Measurements from ENCODE around the gene PTPN13. TPM values are rescaled to one million over a fixed set of nuclear protein-coding genes. Genes with fewer than 3 reads are reported as not detected.

The PTPN13 gene
- total and polyA plus RNA-seq, 4 experiments from 2014 or later: 1.5 to 11.9 (median 7.7) TPM

GRCh38 chr4:86569103-86569870, 24.8 kb upstream of the PTPN13 start:
- H3K36me3 Mint-ChIP-seq: no peaks in the 10 kb centered on the region
- H3K27ac Mint-ChIP-seq: no peak overlapping the region
- Histone ChIP-seq H3K4me1 (ENCODE audit: insufficient read depth, low read length) (no peaks in the 10 kb centered on the region), H3K4me3 (ENCODE audit: low read length in 2 of 2) (no peak overlapping the region), H3K9me3 (ENCODE audit: control insufficient read depth in 1 of 2, low read length in 2 of 2) (no peaks in the 10 kb centered on the region), H3K27ac (ENCODE audit: low read depth, low read length) (no peak overlapping the region), H3K27me3 (ENCODE audit: insufficient read depth, low read length) (no peaks in the 10 kb centered on the region), H3K36me3 (ENCODE audit: insufficient read depth, low read length) (no peaks in the 10 kb centered on the region)
- POLR2A ChIA-PET (ENCODE audit: partially characterized antibody): interaction anchor here (1.5 kb wide), 1 partner anchor 15 kb away, joined by 4 read pairs; no protein-coding TSS in a partner anchor
- CTCF ChIA-PET (ENCODE audit: partially characterized antibody): no interaction called here
- no peak for DNase-seq
- H3K4me1 Mint-ChIP-seq: peaks cover 0 to 11% (median 8%) of the 10 kb centered on the region in 4 donors
- H3K9me3 Mint-ChIP-seq: no peaks in the 10 kb centered on the region
- no peaks in the 10 kb centered on the region for H3K27me3 Mint-ChIP-seq
- H3K4me3 Mint-ChIP-seq: peak overlapping the region in 4 of 8 donors; percentile 5 to 39 (median 24)
- intact Hi-C loops (cut with micrococcal nuclease): no loop called here

GRCh38 chr4:86579941-86580340, 14.2 kb upstream of the PTPN13 start:
- ChIA-PET POLR2A (ENCODE audit: partially characterized antibody) (no interaction called here), CTCF (ENCODE audit: partially characterized antibody) (no interaction called here)
- no peak overlapping the region for H3K27ac Mint-ChIP-seq
- H3K4me1 Mint-ChIP-seq: peaks cover 0 to 2% (median 0%) of the 10 kb centered on the region in 4 donors
- H3K4me1 ChIP-seq (ENCODE audit: insufficient read depth, low read length): no peaks in the 10 kb centered on the region
- no peaks in the 10 kb centered on the region for H3K27me3 Mint-ChIP-seq
- no peaks in the 10 kb centered on the region for H3K9me3 ChIP-seq (ENCODE audit: control insufficient read depth in 1 of 2, low read length in 2 of 2)
- intact Hi-C loops (cut with micrococcal nuclease): no loop called here
- no peak overlapping the region for H3K4me3 Mint-ChIP-seq
- H3K36me3 ChIP-seq (ENCODE audit: insufficient read depth, low read length): no peaks in the 10 kb centered on the region
- no peak overlapping the region for H3K4me3 ChIP-seq (ENCODE audit: low read length in 2 of 2)
- no peak overlapping the region for H3K27ac ChIP-seq (ENCODE audit: low read depth, low read length)
- H3K36me3 Mint-ChIP-seq: no peaks in the 10 kb centered on the region
- DNase-seq: no peak
- H3K27me3 ChIP-seq (ENCODE audit: insufficient read depth, low read length): no peaks in the 10 kb centered on the region
- H3K9me3 Mint-ChIP-seq: peaks cover 0 to under 1% (median 0%) of the 10 kb centered on the region in 8 donors

- ChIA-PET POLR2A (ENCODE audit: partially characterized antibody) (no interaction called here), CTCF (ENCODE audit: partially characterized antibody) (interaction anchor here (1.4 to 1.5 kb wide), 2 partner anchors 12 to 60 kb away, joined by 4 to 5 read pairs; partner anchors contain the start of gene PTPN13)
- no peak overlapping the region for H3K27ac ChIP-seq (ENCODE audit: low read depth, low read length)
- H3K36me3 ChIP-seq (ENCODE audit: insufficient read depth, low read length): no peaks in the 10 kb centered on the region
- H3K27ac Mint-ChIP-seq: peak overlapping the region in 2 of 7 donors; percentile 32 to 78
- no peaks in the 10 kb centered on the region for H3K9me3 Mint-ChIP-seq
- peak overlapping the region in 6 of 8 donors; percentile 13 to 50 (median 46) for H3K4me3 Mint-ChIP-seq
- no peak overlapping the region for H3K4me3 ChIP-seq (ENCODE audit: low read length in 2 of 2)
- H3K4me1 ChIP-seq (ENCODE audit: insufficient read depth, low read length): no peaks in the 10 kb centered on the region
- no peaks in the 10 kb centered on the region for H3K9me3 ChIP-seq (ENCODE audit: control insufficient read depth in 1 of 2, low read length in 2 of 2)
- no peaks in the 10 kb centered on the region for H3K36me3 Mint-ChIP-seq
- intact Hi-C loops (cut with micrococcal nuclease): no loop called here
- no peaks in the 10 kb centered on the region for H3K27me3 Mint-ChIP-seq
- no peak for DNase-seq
- H3K27me3 ChIP-seq (ENCODE audit: insufficient read depth, low read length): no peaks in the 10 kb centered on the region
- H3K4me1 Mint-ChIP-seq: peaks cover 0 to 4% (median 1%) of the 10 kb centered on the region in 4 donors
Observed at GRCh38 chr4:86582410-86582809, 11.7 kb upstream of the PTPN13 start.

- Mint-ChIP-seq H3K9me3 (no peaks in the 10 kb centered on the region), H3K27ac (peak overlapping the region in 1 of 7 donors; percentile 43), H3K4me3 (peak overlapping the region in 1 of 8 donors; percentile 12), H3K36me3 (no peaks in the 10 kb centered on the region), H3K4me1 (peaks cover 0 to 4% (median 1%) of the 10 kb centered on the region in 4 donors), H3K27me3 (no peaks in the 10 kb centered on the region)
- ChIA-PET POLR2A (ENCODE audit: partially characterized antibody) (no interaction called here), CTCF (ENCODE audit: partially characterized antibody) (no interaction called here)
- Histone ChIP-seq H3K27ac (ENCODE audit: low read depth, low read length) (no peak overlapping the region), H3K36me3 (ENCODE audit: insufficient read depth, low read length) (no peaks in the 10 kb centered on the region), H3K27me3 (ENCODE audit: insufficient read depth, low read length) (no peaks in the 10 kb centered on the region), H3K4me3 (ENCODE audit: low read length in 2 of 2) (no peak overlapping the region), H3K4me1 (ENCODE audit: insufficient read depth, low read length) (no peaks in the 10 kb centered on the region), H3K9me3 (ENCODE audit: control insufficient read depth in 1 of 2, low read length in 2 of 2) (no peaks in the 10 kb centered on the region)
- intact Hi-C loops (cut with micrococcal nuclease): no loop called here
- no peak for DNase-seq
Observed at GRCh38 chr4:86586160-86586572, 7.9 kb upstream of the PTPN13 start.

- H3K27ac ChIP-seq (ENCODE audit: low read depth, low read length): no peak overlapping the region
- Mint-ChIP-seq H3K4me3 (no peak overlapping the region), H3K9me3 (no peaks in the 10 kb centered on the region), H3K36me3 (no peaks in the 10 kb centered on the region), H3K27me3 (no peaks in the 10 kb centered on the region), H3K27ac (peak overlapping the region in 1 of 7 donors; percentile 49), H3K4me1 (peaks cover 0 to 4% (median 1%) of the 10 kb centered on the region in 4 donors)
- intact Hi-C loops (cut with micrococcal nuclease): no loop called here
- ChIA-PET CTCF (ENCODE audit: partially characterized antibody) (no interaction called here), POLR2A (ENCODE audit: partially characterized antibody) (no interaction called here)
- no peaks in the 10 kb centered on the region for H3K9me3 ChIP-seq (ENCODE audit: control insufficient read depth in 1 of 2, low read length in 2 of 2)
- no peaks in the 10 kb centered on the region for H3K36me3 ChIP-seq (ENCODE audit: insufficient read depth, low read length)
- no peaks in the 10 kb centered on the region for H3K27me3 ChIP-seq (ENCODE audit: insufficient read depth, low read length)
- no peaks in the 10 kb centered on the region for H3K4me1 ChIP-seq (ENCODE audit: insufficient read depth, low read length)
- no peak overlapping the region for H3K4me3 ChIP-seq (ENCODE audit: low read length in 2 of 2)
- DNase-seq: no peak
Observed at GRCh38 chr4:86586626-86587380, 7.3 kb upstream of the PTPN13 start.

- Histone ChIP-seq H3K27me3 (ENCODE audit: insufficient read depth, low read length) (no peaks in the 10 kb centered on the region), H3K9me3 (ENCODE audit: control insufficient read depth in 1 of 2, low read length in 2 of 2) (no peaks in the 10 kb centered on the region), H3K36me3 (ENCODE audit: insufficient read depth, low read length) (no peaks in the 10 kb centered on the region), H3K4me3 (ENCODE audit: low read length in 2 of 2) (no peak overlapping the region), H3K27ac (ENCODE audit: low read depth, low read length) (no peak overlapping the region), H3K4me1 (ENCODE audit: insufficient read depth, low read length) (no peaks in the 10 kb centered on the region)
- DNase-seq: no peak
- Mint-ChIP-seq H3K9me3 (no peaks in the 10 kb centered on the region), H3K4me3 (no peak overlapping the region), H3K27ac (no peak overlapping the region), H3K4me1 (peaks cover 0 to 2% (median 1%) of the 10 kb centered on the region in 4 donors), H3K27me3 (no peaks in the 10 kb centered on the region), H3K36me3 (no peaks in the 10 kb centered on the region)
- ChIA-PET CTCF (ENCODE audit: partially characterized antibody) (no interaction called here), POLR2A (ENCODE audit: partially characterized antibody) (no interaction called here)
- intact Hi-C loops (cut with micrococcal nuclease): no loop called here
Observed at GRCh38 chr4:86587381-86588140, 6.6 kb upstream of the PTPN13 start.
